GM19324 (cell line): ENCODE data around the gene NBPF1.
A peak's percentile ranks its signal among the peaks of the same experiment; 100 is the strongest.
"Not testable (repeated sequence)": the region's sequence is repeated elsewhere in the genome, so short reads cannot be mapped to it uniquely, and the experiment has no call there.

Source experiments
- ATAC-seq: cut with Tn5 transposase; IDR thresholded peaks from one replicate; pipeline ENCODE4 v1.9.1; 2021; ENCODE audit warnings: mild to moderate bottlenecking, moderate library complexity; ENCODE audit not compliant: unreplicated experiment, low FRiP score

Gene NBPF1

DNA sequence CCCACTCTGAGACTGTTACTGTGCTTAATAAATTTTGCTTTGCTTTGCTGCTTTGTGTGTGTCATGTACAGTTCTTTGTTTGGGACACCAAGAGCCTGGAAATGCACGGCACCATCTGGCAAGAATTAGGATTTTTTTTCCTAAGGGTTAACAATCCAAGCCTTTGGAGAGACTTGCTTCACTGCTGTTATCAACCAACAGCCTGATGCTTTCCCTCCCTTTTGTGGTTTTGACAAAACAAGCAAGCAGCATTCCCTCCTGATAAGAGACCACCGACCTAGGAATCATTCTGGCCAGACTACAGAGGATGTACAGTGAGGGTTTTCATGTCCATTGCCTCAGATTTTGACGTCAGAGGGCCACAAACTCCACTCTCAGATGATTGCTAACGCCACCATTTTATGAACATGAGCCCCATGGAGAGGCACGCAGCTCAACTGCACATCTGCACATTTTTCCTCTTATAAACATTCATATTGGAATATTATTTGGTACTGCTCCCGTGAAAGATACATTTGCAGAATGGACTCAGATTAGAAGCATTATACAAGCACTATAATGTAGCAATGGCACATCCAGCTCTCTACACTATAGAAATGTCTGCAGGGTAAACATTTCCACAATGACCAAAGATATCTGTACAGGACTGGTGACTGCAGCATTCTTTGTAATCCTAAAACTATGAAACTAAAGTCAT, 94.0 kb downstream of the NBPF1 start:
- not testable (repeated sequence) for ATAC-seq

DNA sequence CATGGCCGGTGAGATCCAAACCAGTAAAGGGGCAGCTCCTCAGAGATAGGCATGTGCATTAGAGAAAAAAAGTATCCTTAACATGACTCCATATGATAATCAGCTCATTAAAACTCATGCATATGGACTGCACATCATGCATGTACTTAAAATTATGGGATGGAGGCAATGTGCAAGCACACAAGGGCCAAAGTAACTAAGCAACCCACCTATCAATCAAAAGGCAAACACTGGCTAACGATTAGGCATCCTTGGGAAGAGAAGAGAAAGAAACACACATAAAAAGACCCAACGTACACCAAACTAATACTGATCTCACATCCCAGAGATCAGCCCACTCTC, 94.5 kb downstream of the NBPF1 start:
- ATAC-seq, result not testable (repeated sequence)

DNA sequence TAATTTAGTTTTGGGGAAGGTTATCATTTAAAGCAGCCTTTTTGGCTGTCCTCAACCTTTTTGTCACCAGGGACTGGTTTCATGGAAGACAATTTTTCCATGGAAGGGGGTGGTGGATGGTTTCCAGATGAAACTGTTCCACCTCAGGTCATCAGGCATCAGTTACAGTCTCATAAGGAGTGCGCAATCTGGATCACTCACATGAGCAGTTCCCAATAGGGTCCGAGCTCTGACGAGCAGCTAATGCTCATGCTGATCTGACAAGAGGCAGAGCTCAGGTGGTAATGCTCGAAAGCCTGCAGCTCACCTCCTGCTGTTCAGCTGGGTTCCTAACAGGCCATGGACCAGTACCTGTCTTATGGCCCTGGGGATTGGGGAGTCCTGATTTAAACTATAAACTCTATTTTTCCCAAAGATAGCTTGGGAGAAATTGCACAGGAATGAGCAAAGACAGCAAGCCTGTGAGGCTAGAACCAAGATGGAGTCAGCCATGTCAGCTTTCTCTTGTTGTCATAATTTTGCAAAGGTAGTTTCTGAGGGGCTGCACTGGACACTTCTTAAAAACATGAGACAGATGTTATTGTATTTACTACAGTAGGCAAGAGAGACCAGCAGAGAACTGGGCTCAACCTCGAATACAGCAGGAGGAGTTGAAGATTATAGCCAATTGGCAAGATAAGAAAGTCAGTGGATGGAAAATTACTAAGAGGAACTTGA, 96.5 kb downstream of the NBPF1 start:
- ATAC-seq, result not testable (repeated sequence)

DNA sequence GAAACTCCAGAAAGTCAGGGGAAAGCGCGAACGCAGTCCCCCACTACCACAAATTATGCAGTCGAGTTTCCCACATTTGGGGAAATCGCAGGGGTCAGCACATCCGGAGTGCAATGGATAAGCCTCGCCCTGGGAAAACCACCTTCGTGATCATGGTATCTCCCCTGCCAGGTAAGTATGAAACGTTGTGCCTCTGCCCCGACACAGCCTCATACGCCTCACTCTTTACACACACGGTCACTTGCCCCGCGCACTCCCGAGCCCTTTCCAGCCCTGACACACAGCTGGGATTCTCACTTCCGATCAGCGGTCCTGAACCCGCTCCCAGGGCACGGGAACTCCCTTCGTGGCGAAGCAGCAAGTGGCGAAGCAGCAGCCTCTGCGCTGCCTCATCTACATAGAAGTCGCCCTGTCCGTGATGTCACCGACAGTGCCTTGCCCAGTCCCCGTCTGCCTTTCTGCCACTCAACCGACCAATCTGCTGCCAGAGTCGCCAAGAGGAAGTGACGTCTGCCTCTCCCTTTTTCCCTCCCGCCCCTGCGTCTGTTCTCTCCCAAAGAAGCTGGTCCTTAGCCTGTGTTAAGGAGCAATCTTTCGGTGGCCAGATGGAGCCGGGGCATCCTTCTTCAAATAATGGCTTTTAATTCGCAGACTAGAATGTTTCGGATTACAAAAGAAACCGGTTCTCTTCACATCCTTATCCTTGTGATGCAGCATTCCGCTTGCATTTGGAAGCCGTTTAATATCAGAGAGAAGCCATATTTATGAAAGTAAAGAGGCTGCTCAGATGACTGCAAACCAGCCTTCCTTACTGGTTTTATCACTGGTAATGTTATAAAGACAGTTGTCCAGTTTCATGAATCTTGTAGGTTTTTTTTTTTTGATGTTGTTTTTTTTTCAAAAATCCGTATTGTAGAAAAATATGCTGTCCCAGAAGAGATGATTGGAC, 99.0 kb downstream of the NBPF1 start, which contains the start of gene RNU1-1:
Gene RNU1-1, minus strand, starts transcription at position 179 of the 949 bp plus-strand sequence.
- ATAC-seq, result not testable (repeated sequence)

DNA sequence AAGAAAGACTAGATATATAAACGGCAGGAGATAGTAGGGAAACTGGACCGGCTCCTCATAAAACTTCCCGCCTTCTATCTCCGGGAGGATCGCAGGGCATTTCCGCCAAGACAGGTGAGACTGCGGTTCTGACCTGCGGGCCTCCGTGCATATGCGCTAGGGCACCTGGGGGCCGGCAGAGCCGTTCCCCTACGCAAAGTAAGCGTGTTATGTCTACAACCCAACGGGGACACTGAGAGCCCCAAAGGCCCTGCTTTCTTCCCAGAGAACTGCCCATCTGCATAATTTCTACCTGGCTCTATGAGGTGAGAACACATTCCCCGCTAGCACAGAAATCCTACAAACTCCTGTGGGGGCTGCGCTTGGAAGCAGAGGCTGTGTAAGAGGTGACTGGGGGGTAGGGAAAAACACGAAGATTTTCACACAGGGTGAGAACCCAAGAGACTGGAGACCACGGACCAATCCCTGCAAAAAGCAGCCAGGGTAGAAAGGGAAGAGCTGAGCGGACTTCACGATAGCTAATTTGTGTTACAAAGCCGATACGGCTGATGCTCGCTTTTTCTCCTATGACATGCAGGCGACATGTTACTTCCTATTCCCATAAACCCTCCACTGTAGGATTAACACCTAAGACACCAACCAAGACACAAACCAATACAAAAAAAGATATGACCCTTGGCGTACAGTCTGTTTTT, 99.8 kb downstream of the NBPF1 start:
- peak; percentile 91 for ATAC-seq

GRCh38 chr1:16512624-16513411, 100.5 kb downstream of the NBPF1 start:
- not testable (repeated sequence) for ATAC-seq
